Measurements from ENCODE around the gene DPY19L1.
"Not testable (repeated sequence)": the region's sequence is repeated elsewhere in the genome, so short reads cannot be mapped to it uniquely, and the experiment has no call there.

GRCh38 chr7:34998335-34998734 is 39.0 kb downstream of the DPY19L1 start:
- not testable (repeated sequence) for TF ChIP-seq POLR2A, CTCF, POLR2AphosphoS5, EP300 (IDR thresholded peaks at IDR 0.05)
